ENCODE results near the gene BICDL2.

The BICDL2 gene

DNA sequence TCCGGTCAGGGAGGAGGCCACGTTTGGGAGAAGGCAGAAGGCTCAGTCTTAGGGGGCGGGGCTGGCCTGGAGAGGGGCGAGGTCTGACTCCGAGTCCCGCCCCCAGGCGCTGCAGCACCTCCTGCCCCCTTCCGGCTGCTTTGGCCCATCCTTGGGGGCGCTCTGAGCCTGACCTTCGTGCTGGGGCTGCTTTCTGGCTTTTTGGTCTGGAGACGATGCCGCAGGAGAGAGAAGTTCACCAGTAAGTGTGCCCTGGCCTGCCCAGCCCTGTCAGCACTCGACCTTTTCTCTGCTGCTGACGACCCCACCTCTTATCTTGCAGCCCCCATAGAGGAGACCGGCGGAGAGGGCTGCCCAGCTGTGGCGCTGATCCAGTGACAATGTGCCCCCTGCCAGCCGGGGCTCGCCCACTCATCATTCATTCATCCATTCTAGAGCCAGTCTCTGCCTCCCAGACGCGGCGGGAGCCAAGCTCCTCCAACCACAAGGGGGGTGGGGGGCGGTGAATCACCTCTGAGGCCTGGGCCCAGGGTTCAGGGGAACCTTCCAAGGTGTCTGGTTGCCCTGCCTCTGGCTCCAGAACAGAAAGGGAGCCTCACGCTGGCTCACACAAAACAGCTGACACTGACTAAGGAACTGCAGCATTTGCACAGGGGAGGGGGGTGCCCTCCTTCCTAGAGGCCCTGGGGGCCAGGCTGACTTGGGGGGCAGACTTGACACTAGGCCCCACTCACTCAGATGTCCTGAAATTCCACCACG is 15.1 kb downstream of the BICDL2 start (continued):
- TF ChIP-seq ZBTB20 (tag by site-specific recombination; IDR thresholded peaks at IDR 0.05), result peak; percentile 12; the same call in 1 of the 2 replicates
- TF ChIP-seq, protein P1, sequence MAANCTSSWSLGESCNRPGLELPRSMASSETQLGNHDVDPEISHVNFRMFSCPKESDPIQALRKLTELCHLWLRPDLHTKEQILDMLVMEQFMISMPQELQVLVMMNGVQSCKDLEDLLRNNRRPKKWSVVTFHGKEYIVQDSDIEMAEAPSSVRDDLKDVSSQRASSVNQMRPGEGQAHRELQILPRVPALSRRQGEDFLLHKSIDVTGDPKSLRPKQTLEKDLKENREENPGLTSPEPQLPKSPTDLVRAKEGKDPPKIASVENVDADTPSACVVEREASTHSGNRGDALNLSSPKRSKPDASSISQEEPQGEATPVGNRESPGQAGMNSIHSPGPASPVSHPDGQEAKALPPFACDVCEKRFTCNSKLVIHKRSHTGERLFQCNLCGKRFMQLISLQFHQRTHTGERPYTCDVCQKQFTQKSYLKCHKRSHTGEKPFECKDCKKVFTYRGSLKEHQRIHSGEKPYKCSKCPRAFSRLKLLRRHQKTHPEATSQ (tag by site-specific recombination; IDR thresholded peaks at IDR 0.05), result no peak
- TF ChIP-seq SP3 (tag by site-specific recombination; IDR thresholded peaks at IDR 0.05), result peak; percentile 10; the same call in 1 of the 2 replicates
- no peak; the same call in 1 of the 2 replicates for TF ChIP-seq KLF7 (tag by site-specific recombination; IDR thresholded peaks at IDR 0.05; ENCODE audit: borderline replicate concordance)
- no peak for TF ChIP-seq ZNF112 (tag by site-specific recombination; IDR thresholded peaks at IDR 0.05)
- TF ChIP-seq, protein P2, sequence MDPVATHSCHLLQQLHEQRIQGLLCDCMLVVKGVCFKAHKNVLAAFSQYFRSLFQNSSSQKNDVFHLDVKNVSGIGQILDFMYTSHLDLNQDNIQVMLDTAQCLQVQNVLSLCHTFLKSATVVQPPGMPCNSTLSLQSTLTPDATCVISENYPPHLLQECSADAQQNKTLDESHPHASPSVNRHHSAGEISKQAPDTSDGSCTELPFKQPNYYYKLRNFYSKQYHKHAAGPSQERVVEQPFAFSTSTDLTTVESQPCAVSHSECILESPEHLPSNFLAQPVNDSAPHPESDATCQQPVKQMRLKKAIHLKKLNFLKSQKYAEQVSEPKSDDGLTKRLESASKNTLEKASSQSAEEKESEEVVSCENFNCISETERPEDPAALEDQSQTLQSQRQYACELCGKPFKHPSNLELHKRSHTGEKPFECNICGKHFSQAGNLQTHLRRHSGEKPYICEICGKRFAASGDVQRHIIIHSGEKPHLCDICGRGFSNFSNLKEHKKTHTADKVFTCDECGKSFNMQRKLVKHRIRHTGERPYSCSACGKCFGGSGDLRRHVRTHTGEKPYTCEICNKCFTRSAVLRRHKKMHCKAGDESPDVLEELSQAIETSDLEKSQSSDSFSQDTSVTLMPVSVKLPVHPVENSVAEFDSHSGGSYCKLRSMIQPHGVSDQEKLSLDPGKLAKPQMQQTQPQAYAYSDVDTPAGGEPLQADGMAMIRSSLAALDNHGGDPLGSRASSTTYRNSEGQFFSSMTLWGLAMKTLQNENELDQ (tag by site-specific recombination; IDR thresholded peaks at IDR 0.05; ENCODE audit: low read depth), result no peak
- TF ChIP-seq ZFP3 (tag by site-specific recombination; IDR thresholded peaks at IDR 0.05; ENCODE audit: low read depth), result no peak
- TF ChIP-seq ZNF837 (tag by site-specific recombination; IDR thresholded peaks at IDR 0.05), result no peak
- 0 out of 2 replicates have a peak, but pooled peaks have one; percentile 14 for TF ChIP-seq ZNF10 (tag by site-specific recombination; IDR thresholded peaks at IDR 0.05)
- TF ChIP-seq ZNF248 (tag by site-specific recombination; IDR thresholded peaks at IDR 0.05), result no peak
- no peak for TF ChIP-seq ZNF311 (tag by site-specific recombination; IDR thresholded peaks at IDR 0.05; ENCODE audit: borderline replicate concordance)
- peak; percentile 98 for TF ChIP-seq GLIS1 (tag by site-specific recombination; IDR thresholded peaks at IDR 0.05)
- no peak for TF ChIP-seq ZNF501 (tag by site-specific recombination; IDR thresholded peaks at IDR 0.05)
- TF ChIP-seq, protein P3, sequence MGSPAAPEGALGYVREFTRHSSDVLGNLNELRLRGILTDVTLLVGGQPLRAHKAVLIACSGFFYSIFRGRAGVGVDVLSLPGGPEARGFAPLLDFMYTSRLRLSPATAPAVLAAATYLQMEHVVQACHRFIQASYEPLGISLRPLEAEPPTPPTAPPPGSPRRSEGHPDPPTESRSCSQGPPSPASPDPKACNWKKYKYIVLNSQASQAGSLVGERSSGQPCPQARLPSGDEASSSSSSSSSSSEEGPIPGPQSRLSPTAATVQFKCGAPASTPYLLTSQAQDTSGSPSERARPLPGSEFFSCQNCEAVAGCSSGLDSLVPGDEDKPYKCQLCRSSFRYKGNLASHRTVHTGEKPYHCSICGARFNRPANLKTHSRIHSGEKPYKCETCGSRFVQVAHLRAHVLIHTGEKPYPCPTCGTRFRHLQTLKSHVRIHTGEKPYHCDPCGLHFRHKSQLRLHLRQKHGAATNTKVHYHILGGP (tag by site-specific recombination; IDR thresholded peaks at IDR 0.05), result no peak
- TF ChIP-seq ZNF76 (tag by site-specific recombination; IDR thresholded peaks at IDR 0.05; ENCODE audit: borderline replicate concordance, low read depth), result no peak
- TF ChIP-seq, protein P4, sequence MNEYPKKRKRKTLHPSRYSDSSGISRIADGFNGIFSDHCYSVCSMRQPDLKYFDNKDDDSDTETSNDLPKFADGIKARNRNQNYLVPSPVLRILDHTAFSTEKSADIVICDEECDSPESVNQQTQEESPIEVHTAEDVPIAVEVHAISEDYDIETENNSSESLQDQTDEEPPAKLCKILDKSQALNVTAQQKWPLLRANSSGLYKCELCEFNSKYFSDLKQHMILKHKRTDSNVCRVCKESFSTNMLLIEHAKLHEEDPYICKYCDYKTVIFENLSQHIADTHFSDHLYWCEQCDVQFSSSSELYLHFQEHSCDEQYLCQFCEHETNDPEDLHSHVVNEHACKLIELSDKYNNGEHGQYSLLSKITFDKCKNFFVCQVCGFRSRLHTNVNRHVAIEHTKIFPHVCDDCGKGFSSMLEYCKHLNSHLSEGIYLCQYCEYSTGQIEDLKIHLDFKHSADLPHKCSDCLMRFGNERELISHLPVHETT (tag by site-specific recombination; IDR thresholded peaks at IDR 0.05), result no peak
- no peak for TF ChIP-seq ZNF214 (tag by site-specific recombination; IDR thresholded peaks at IDR 0.05; ENCODE audit: borderline replicate concordance)
- no peak for TF ChIP-seq SCRT2 (tag by site-specific recombination; IDR thresholded peaks at IDR 0.05)
- TF ChIP-seq ZNF701 (tag by site-specific recombination; IDR thresholded peaks at IDR 0.05), result no peak
- TF ChIP-seq ZNF211 (tag by site-specific recombination; IDR thresholded peaks at IDR 0.05; ENCODE audit: low read depth), result no peak
- TF ChIP-seq KLF1 (tag by site-specific recombination; IDR thresholded peaks at IDR 0.05), result no peak
- TF ChIP-seq ZNF169 (tag by site-specific recombination; IDR thresholded peaks at IDR 0.05), result peak; percentile 35; the same call in 1 of the 2 replicates
- TF ChIP-seq GFI1B (tag by site-specific recombination; IDR thresholded peaks at IDR 0.05), result no peak
- no peak for TF ChIP-seq MEIS1 (CRISPR knock-in tag; IDR thresholded peaks at IDR 0.05; ENCODE audit: borderline replicate concordance)
- no peak for TF ChIP-seq ZNF776 (tag by site-specific recombination; IDR thresholded peaks at IDR 0.05; ENCODE audit: borderline replicate concordance)
- TF ChIP-seq SALL2 (tag by site-specific recombination; IDR thresholded peaks at IDR 0.05; ENCODE audit: borderline replicate concordance), result no peak
- TF ChIP-seq ZNF157 (tag by site-specific recombination; IDR thresholded peaks at IDR 0.05), result no peak
- peak; percentile 88 for TF ChIP-seq ZBTB48 (tag by site-specific recombination; IDR thresholded peaks at IDR 0.05)
- TF ChIP-seq, protein P5, sequence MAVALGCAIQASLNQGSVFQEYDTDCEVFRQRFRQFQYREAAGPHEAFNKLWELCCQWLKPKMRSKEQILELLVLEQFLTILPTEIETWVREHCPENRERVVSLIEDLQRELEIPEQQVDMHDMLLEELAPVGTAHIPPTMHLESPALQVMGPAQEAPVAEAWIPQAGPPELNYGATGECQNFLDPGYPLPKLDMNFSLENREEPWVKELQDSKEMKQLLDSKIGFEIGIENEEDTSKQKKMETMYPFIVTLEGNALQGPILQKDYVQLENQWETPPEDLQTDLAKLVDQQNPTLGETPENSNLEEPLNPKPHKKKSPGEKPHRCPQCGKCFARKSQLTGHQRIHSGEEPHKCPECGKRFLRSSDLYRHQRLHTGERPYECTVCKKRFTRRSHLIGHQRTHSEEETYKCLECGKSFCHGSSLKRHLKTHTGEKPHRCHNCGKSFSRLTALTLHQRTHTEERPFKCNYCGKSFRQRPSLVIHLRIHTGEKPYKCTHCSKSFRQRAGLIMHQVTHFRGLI (tag by site-specific recombination; IDR thresholded peaks at IDR 0.05), result no peak

All from HEK293 (cell line).